ENCODE measurements around the gene DNM2. TPM values are rescaled to one million over a fixed set of nuclear protein-coding genes. Genes with fewer than 3 reads are reported as not detected.

Gene DNM2
- total and polyA plus RNA-seq, 2 of the 13 experiments (the other 11 are each of a cell fraction or from before 2014, with no cell fraction given) = 41.7 to 59.8 TPM

DNA sequence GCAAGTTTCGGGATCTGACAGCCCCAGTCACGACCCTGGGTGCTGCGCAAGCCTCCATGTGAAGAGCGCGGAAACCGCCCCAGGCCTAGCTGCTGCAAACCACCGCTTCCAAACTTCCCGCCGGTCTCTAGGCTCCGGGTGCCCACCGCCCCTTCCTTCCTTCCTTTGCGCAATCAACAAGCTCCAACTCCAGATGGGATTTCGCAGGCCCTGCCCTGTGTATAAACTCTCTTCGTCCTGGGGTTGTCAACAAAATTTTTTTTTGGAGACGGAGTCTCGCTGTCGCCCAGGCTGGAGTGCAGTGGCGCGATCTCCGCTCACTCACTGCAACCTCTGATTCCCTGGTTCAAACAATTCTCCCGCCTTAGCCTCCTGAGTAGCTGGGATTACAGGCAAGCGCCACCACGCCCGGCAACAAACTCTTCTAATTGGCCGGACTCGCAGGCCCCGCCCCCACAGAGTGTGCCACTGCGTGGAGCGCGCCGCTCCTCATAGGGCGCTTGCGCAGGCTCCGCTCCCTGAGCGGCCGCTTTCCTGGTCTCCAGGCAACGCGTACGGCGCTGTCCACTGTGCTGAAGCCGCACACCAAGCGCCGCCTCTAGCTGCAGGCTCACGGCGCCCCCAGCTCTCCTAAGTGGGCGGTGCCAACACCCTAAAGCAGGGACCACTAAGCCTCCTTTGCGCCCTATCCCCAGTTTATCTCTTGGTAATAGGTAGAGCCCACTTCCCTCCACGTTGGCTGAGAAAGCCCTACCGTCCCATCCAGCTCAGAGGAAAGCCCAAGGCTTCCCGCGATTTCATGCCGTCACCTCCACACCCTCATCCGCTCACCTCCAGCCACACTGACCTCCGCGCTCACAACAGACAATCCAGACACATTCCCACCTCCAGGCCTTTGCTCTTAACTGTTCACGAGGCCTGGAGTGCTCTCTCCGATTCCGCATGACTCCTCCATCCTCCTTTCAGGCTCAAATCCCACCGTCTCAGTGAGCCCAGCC lies 22.2 kb upstream of the DNM2 start (continued):
- peak; percentile 96 for TF ChIP-seq ZNF274 (CRISPR knock-in tag; IDR thresholded peaks at IDR 0.05)
- TF ChIP-seq KLF15 (CRISPR knock-in tag; IDR thresholded peaks at IDR 0.05; ENCODE audit: borderline replicate concordance) = 0 out of 2 replicates have a peak, but pooled peaks have one; percentile 83
- TF ChIP-seq ZNF607 (CRISPR knock-in tag; IDR thresholded peaks at IDR 0.05; ENCODE audit: borderline replicate concordance) = peak; percentile 92
- no peak for TF ChIP-seq ZNF550 (CRISPR knock-in tag; IDR thresholded peaks at IDR 0.05; ENCODE audit: borderline replicate concordance)
- TF ChIP-seq, protein P1, sequence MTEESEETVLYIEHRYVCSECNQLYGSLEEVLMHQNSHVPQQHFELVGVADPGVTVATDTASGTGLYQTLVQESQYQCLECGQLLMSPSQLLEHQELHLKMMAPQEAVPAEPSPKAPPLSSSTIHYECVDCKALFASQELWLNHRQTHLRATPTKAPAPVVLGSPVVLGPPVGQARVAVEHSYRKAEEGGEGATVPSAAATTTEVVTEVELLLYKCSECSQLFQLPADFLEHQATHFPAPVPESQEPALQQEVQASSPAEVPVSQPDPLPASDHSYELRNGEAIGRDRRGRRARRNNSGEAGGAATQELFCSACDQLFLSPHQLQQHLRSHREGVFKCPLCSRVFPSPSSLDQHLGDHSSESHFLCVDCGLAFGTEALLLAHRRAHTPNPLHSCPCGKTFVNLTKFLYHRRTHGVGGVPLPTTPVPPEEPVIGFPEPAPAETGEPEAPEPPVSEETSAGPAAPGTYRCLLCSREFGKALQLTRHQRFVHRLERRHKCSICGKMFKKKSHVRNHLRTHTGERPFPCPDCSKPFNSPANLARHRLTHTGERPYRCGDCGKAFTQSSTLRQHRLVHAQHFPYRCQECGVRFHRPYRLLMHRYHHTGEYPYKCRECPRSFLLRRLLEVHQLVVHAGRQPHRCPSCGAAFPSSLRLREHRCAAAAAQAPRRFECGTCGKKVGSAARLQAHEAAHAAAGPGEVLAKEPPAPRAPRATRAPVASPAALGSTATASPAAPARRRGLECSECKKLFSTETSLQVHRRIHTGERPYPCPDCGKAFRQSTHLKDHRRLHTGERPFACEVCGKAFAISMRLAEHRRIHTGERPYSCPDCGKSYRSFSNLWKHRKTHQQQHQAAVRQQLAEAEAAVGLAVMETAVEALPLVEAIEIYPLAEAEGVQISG (CRISPR knock-in tag; IDR thresholded peaks at IDR 0.05) = peak; percentile 80
- no peak for TF ChIP-seq TCF12 (IDR thresholded peaks at IDR 0.05)
- 0 out of 2 replicates have a peak, but pooled peaks have one; percentile 38 for TF ChIP-seq TCF12 (CRISPR knock-in tag; IDR thresholded peaks at IDR 0.05)
- TF ChIP-seq, protein P2, sequence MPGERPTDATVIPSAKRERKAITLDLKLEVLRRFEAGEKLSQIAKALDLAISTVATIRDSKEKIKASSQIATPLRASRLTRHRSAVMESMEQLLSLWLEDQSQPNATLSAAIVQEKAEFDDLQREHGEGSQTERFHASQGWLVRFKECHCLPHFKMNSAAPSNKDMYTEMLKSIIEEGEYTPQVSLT (CRISPR knock-in tag; IDR thresholded peaks at IDR 0.05; ENCODE audit: borderline replicate concordance, low read depth) = no peak
- no peak for TF ChIP-seq ZNF136 (CRISPR knock-in tag; IDR thresholded peaks at IDR 0.05; ENCODE audit: low read depth)
- TF ChIP-seq ZNF839 (CRISPR knock-in tag; IDR thresholded peaks at IDR 0.05; ENCODE audit: borderline replicate concordance) = no peak
- TF ChIP-seq SSRP1 (CRISPR knock-in tag; IDR thresholded peaks at IDR 0.05) = no peak
- no peak; the same call in 1 of the 2 replicates for TF ChIP-seq HCFC1 (IDR thresholded peaks at IDR 0.05; ENCODE audit: low read depth, low read length)
- peak; percentile 56; the same call in 1 of the 2 replicates for TF ChIP-seq EEA1 (CRISPR knock-in tag; IDR thresholded peaks at IDR 0.05; ENCODE audit: borderline replicate concordance)
- TF ChIP-seq, protein P3, sequence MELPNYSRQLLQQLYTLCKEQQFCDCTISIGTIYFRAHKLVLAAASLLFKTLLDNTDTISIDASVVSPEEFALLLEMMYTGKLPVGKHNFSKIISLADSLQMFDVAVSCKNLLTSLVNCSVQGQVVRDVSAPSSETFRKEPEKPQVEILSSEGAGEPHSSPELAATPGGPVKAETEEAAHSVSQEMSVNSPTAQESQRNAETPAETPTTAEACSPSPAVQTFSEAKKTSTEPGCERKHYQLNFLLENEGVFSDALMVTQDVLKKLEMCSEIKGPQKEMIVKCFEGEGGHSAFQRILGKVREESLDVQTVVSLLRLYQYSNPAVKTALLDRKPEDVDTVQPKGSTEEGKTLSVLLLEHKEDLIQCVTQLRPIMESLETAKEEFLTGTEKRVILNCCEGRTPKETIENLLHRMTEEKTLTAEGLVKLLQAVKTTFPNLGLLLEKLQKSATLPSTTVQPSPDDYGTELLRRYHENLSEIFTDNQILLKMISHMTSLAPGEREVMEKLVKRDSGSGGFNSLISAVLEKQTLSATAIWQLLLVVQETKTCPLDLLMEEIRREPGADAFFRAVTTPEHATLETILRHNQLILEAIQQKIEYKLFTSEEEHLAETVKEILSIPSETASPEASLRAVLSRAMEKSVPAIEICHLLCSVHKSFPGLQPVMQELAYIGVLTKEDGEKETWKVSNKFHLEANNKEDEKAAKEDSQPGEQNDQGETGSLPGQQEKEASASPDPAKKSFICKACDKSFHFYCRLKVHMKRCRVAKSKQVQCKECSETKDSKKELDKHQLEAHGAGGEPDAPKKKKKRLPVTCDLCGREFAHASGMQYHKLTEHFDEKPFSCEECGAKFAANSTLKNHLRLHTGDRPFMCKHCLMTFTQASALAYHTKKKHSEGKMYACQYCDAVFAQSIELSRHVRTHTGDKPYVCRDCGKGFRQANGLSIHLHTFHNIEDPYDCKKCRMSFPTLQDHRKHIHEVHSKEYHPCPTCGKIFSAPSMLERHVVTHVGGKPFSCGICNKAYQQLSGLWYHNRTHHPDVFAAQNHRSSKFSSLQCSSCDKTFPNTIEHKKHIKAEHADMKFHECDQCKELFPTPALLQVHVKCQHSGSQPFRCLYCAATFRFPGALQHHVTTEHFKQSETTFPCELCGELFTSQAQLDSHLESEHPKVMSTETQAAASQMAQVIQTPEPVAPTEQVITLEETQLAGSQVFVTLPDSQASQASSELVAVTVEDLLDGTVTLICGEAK (IDR thresholded peaks at IDR 0.05) = no peak
- TF ChIP-seq, protein P3 (CRISPR knock-in tag; IDR thresholded peaks at IDR 0.05) = peak; percentile 55; the same call in 1 of the 2 replicates
- TF ChIP-seq ZNF343 (CRISPR knock-in tag; IDR thresholded peaks at IDR 0.05) = peak; percentile 87; the same call in 1 of the 2 replicates

Data from HepG2 (cell line).